NT2/D1 (cell line): ENCODE measurements around the gene GRID2.

Experiments
- DNase-seq: peaks from one replicate; pipeline ENCODE4 v3.0.0-alpha.2; 2011; ENCODE audit warnings: low read depth, low spot score
- H3K27me3 ChIP-seq: 2 replicates; pipeline ENCODE4 v1.6.0; 2011; ENCODE audit warnings: mild to moderate bottlenecking; ENCODE audit not compliant: insufficient read length, insufficient read depth
- H3K36me3 ChIP-seq: 2 replicates; pipeline ENCODE4 v1.6.1; 2011; ENCODE audit warnings: mild to moderate bottlenecking, low read length, mixed read lengths; ENCODE audit not compliant: insufficient read depth, insufficient read length
- H3K4me1 ChIP-seq: 2 replicates; pipeline ENCODE4 v1.5.1; 2011; ENCODE audit not compliant: insufficient read depth, insufficient read length
- H3K4me3 ChIP-seq: 2 replicates; pipeline ENCODE4 v1.5.1; 2011; ENCODE audit warnings: low read depth; ENCODE audit not compliant: insufficient read length
- H3K9ac ChIP-seq: 2 replicates; pipeline ENCODE4 v1.6.0; 2011; ENCODE audit warnings: low read depth; ENCODE audit not compliant: insufficient read length
- H3K9me3 ChIP-seq: 2 replicates; pipeline ENCODE4 v1.5.1; 2011; ENCODE audit warnings: mild to moderate bottlenecking, low read length; ENCODE audit not compliant: insufficient read depth
- SUZ12 ChIP-seq: IDR thresholded peaks from 2 replicates; pipeline ENCODE4 v1.6.1; 2011; ENCODE audit not compliant: insufficient read length, insufficient read depth; ENCODE audit errors: extremely low read depth
- YY1 ChIP-seq: IDR thresholded peaks from 2 replicates; pipeline ENCODE4 v1.6.1; 2011; ENCODE audit not compliant: insufficient read length, insufficient read depth
- ZNF274 ChIP-seq: IDR thresholded peaks from 2 replicates; pipeline ENCODE4 v1.6.1; 2011; ENCODE audit warnings: mild to moderate bottlenecking, low read depth, low read length

The GRID2 gene

GRCh38 chr4:93809773-93810172, 1506.0 kb downstream of the GRID2 start:
- DNase-seq = no peak
- Histone ChIP-seq H3K9me3 (no peaks in the 10 kb centered on the region), H3K9ac (no peak overlapping the region), H3K36me3 (no peaks in the 10 kb centered on the region), H3K27me3 (no peaks in the 10 kb centered on the region), H3K4me3 (no peak overlapping the region), H3K4me1 (no peaks in the 10 kb centered on the region)
- TF ChIP-seq YY1 (no peak), ZNF274 (no peak), SUZ12 (no peak)

- no peak for DNase-seq
- Histone ChIP-seq H3K9me3 (no peaks in the 10 kb centered on the region), H3K36me3 (no peaks in the 10 kb centered on the region), H3K9ac (no peak overlapping the region), H3K4me3 (no peak overlapping the region), H3K4me1 (no peaks in the 10 kb centered on the region), H3K27me3 (no peaks in the 10 kb centered on the region)
- TF ChIP-seq ZNF274 (no peak), SUZ12 (no peak), YY1 (no peak)
These were observed 1506.7 kb downstream of the GRID2 start for GRCh38 chr4:93810340-93810992.

- Histone ChIP-seq H3K27me3 (no peaks in the 10 kb centered on the region), H3K4me1 (no peaks in the 10 kb centered on the region)
- TF ChIP-seq ZNF274 = no peak
- TF ChIP-seq SUZ12 = no peak
- no peak for TF ChIP-seq YY1
These were observed 1509.3 kb downstream of the GRID2 start for GRCh38 chr4:93813092-93813491.

GRCh38 chr4:93814141-93814540, 1510.4 kb downstream of the GRID2 start:
- no peaks in the 10 kb centered on the region for H3K36me3 ChIP-seq

More at GRCh38 chr4:93813092-93813491, 1509.3 kb downstream of the GRID2 start:
- Histone ChIP-seq H3K9me3 (no peaks in the 10 kb centered on the region), H3K36me3 (no peaks in the 10 kb centered on the region), H3K4me3 (no peak overlapping the region), H3K9ac (no peak overlapping the region)
- DNase-seq = no peak

GRCh38 chr4:93814722-93815121, 1511.0 kb downstream of the GRID2 start:
- no peak for DNase-seq
- H3K27me3 ChIP-seq = no peaks in the 10 kb centered on the region
- H3K4me1 ChIP-seq = no peaks in the 10 kb centered on the region
- no peaks in the 10 kb centered on the region for H3K9me3 ChIP-seq
- no peak overlapping the region for H3K9ac ChIP-seq
- TF ChIP-seq SUZ12 = no peak
- TF ChIP-seq YY1 = no peak
- no peak for TF ChIP-seq ZNF274
- no peak overlapping the region for H3K4me3 ChIP-seq
- no peaks in the 10 kb centered on the region for H3K36me3 ChIP-seq

More at GRCh38 chr4:93814141-93814540, 1510.4 kb downstream of the GRID2 start:
- Histone ChIP-seq H3K4me3 (no peak overlapping the region), H3K9me3 (no peaks in the 10 kb centered on the region), H3K4me1 (no peaks in the 10 kb centered on the region), H3K27me3 (no peaks in the 10 kb centered on the region), H3K9ac (no peak overlapping the region)
- no peak for TF ChIP-seq YY1
- no peak for TF ChIP-seq ZNF274
- no peak for TF ChIP-seq SUZ12
- no peak for DNase-seq
